GM19099 (cell line): ENCODE data around the gene CXCL14.

Experiments used
- POLR2A ChIP-seq: IDR thresholded peaks from 3 replicates; pipeline ENCODE4 v1.6.1; 2011; ENCODE audit warnings: low read depth; ENCODE audit not compliant: insufficient read length; ENCODE audit errors: extremely low read depth

CXCL14 gene

DNA sequence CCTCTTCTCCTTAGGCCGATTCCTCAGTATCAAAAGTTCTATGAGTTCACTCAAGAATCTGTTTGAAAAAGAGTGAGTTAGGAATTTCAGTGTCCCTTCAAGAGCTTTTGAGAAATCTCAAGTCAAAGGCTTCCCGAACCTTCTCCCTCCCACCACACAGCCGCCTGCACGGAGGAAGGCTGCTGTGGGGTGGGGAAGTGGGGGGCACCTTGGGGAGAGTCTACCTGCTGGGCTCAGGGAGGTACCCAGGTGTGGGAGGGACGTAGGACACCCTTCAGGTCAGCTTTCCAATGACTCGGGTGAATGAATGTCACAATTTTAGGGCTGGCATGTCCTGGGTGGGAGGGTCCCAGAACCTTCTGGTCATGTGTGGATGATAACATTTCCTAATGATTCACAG, 17.5 kb downstream of the CXCL14 start:
- TF ChIP-seq POLR2A, result no peak

DNA sequence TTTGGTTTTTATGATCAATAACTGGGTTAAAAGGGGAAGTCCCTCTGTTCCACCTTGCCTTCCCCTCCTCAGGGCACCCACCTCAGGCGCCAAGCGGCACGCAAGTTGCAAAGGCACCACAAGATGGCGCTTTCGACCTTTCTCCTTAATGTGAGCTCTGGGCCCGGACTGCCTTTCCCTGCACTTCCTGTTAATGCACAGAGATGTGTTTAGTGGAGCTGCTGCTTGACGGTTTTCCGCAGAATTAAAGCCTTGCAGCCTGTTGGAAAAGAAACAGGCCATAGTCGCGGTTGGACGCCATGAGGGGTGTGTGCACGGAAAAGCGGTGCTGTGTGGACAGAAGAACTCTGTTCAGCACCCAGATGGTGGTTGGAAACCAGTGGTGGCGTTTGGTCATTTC, 17.9 kb downstream of the CXCL14 start:
- no peak for TF ChIP-seq POLR2A

DNA sequence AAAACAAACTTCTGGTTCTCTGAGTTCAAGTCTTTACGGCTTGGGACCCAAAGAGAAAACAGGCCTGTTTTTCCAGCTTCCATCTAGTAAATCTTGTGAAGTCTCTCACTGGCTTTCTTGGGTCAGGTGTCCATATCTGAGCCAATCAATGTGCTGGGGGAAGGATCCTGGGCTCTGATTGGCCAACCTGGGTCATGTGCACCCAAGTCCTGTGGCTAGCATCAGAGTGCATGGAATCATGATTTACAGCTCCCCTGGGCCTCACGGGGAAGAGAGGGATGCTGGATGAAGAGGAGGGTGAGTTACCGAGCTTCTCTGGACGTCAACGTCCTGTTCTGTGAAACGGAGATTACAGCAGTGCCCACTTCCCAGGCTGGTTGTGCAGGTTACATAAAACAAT, 19.4 kb downstream of the CXCL14 start:
- TF ChIP-seq POLR2A, result no peak

DNA sequence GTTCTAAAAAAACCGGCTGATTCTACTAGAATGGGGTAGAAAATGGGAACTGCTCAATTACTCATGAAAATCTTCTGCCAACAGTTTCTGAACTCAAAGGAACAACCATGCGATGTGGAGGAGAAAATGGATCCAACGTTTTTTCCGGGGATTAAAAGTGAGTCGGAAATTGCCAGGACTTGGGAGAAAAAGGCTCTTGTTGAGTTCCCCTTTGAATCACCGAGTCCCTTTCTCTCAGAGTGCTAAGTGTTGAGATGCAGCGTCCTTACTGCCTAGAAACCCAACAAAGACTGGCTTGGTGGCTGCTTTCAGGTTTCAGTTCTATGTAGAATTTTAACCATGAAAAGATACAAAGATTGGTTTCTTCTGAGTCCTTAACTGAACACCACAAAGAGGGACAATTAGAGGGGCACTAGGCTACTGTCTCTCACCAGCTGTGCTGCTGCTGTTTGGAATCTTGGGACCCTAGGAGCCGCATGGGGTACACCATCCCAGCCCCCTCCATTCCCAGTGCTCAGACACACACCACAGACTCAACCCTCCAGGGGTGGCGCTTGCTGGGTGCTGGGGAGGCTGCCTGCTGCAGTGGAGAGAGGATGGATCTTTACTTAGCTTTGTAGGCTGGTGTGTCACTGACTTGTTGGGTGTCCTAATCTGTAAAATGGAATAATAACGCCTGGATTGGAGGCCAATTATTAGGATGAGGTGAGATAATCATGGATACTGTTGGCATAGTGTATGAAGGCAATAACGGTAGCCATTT, 21.5 kb downstream of the CXCL14 start:
- TF ChIP-seq POLR2A, result no peak

DNA sequence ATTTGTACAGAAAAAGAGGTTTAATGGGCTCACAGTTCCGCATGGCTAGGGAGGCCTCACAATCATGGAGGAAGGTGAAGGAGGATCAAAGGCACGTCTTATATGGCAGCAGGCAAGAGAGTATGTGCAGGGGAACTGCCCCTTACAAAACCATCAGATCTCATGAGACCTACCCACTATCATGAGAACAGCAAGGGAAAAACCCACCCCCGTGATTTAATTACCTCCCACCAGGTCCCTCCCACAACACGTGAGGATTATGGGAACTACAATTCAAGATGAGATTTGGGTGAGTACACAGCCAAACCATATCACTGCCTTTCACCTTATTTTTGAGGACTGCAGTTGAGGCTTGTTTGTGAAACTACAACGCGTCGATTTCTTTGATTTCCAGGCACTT, 22.2 kb downstream of the CXCL14 start:
- no peak for TF ChIP-seq POLR2A

DNA sequence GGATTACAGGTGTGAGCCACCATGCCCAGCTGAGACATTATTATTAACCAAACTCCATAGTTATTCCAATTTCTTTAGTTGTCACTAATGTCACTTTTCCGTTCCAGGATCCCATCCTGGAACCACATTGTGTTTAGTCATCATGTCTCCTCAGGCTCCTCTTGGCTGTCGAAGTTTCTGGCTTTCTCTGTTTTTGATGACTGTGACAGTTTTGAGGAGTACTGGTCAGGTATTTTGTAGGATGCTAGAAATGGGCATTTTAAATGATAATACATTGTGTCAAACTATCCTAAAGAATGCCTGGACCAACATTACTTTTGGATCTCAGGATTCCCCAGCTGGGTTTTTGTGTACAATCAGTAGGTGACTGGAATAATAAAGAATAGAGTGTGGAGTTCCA, 23.3 kb downstream of the CXCL14 start:
- TF ChIP-seq POLR2A, result no peak

DNA sequence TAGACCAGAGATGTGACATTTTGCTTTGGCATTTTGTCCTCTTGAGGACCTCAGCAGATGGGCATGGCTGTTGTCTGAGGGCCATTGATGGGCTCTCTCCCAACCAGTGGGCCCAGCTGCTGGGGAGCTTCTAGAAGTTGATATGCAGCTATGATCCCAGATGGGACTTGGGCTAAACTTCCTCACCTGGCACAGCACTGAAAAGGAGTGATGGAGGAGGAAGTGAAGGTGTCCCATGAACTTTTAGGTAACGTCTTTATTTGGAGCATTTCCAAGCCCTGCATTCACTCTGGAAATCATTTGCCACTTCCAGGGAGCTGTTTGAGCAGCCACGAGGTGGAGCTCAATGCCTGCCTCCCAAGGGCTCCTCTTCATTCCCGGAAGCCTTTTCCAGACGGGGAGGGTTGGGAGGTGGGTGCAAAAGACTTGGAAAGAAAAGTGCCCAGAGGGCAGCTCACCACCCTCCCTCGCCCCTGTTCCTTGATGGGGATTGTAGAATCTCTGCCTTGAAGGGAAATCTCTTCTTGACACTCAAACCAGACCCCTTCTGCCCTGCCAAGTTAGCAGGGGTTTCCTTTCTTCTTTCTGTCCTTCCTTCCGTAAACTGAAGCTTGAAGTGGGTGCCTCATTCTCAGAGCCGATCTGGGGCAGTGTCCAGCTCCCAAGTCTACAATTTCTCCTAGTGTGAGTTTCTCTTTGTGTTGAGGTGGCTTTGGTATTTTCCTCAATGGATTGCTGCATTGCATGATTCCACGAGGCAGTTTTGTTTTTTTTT, 24.9 kb downstream of the CXCL14 start:
- no peak for TF ChIP-seq POLR2A

DNA sequence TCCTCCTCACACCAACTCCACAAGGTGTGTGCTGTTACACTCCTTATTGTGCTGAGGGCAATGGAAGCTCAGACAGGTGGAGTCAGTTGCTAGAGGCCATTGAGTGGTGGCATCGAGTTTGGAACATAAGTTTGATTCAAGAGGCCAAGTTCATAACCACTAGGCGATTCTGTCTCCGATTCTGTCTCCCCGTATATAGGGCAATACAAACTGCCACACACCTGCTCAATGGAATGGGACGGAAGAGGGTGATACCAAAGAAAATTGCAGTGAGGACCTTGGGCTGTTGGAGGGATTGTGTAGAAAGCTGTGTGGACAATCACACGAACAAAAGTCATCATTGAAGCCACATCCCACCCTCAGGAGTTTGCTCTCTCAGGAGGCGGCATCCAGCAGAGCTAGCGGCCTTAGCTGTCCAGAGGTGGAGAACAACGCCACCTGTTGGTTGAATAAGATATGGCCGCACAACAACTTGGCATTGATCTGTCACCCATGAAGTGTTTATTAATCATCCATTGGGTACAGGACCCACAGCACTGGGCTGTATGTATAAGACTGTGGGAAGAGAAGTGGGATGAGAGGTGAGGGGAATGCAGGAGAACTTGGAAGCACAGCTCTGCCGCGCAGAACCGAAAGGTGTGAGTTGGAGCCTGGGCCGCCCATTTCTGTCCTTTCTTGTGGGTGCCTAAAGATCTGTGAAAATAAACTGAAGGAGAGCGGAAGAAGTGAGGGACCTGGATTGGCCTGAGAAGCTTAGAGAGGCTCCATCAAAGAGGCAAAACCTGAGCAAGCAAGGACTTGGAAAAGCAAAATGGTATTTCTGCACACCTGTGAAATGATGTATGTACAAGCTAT, 27.0 kb downstream of the CXCL14 start:
- TF ChIP-seq POLR2A, result no peak

DNA sequence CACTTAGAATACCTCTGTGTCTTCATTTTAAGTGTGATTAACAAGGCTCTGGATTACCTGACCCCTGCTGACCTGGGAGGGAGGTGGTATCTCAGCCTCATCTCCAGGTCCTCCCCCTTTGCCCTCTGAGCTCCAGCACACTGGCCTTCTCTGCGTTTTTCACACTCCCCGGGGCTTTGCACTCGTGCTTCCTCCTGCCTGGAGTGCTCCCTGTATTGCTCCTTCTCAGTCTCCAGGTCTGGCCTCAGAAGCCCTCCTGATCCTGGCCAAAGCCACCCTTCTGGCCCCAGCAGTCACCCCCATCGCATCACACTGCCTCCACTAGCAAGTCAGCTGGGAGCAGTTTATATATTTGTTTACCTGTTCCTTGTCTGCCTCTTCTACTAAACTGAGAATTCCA, 29.4 kb downstream of the CXCL14 start:
- TF ChIP-seq POLR2A, result no peak

DNA sequence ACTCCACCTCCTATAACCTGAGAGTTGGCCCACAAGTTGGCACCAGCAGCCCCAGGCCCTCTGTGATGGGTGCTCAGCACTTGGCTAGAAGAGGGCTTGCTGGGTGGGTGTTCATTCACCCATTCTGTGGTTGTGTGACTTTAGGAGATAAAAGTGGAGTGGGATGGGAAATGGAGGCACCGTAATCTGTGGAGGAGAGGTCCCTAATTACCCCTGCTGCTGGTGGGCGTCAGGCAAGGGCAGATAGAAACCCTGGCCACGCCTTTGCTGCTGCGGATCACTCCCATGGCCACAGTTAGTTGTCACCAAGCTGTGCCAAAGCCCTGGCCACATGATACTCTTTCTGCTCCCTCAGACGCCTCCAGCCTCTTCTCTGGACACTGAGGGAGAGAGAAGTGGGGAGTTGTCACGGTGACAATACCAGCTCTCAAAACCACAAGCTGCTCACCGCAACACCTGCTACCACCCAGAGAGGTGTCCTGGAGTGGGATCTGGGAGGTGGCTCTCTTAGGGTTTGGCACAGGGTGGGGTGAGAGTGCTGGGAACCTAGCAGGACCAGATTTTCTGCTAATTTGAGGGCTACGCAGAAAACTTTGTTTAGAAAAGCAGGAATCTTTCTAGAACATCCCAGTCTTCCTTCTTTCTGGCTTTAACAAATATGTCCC, 31.1 kb downstream of the CXCL14 start:
- TF ChIP-seq POLR2A, result no peak

DNA sequence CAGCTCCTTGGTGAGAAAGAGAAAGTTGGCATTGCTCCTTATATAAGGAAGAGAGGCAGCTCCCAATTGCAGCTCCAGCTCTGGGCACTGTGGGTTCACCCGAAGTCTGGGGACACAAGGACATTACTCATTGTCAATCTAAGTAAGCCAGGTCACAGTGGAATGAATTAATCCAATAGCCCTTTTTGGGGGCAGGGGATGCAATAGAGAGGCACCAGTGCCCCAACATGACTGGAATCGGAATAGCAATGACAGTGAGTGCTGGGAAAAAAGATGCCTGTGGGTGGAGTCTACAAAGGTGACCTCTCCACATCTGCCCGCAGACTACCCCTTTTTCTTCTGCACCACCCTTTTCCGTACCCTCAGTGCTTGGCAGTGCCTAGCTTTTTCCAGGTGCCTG, 31.9 kb downstream of the CXCL14 start:
- no peak for TF ChIP-seq POLR2A

DNA sequence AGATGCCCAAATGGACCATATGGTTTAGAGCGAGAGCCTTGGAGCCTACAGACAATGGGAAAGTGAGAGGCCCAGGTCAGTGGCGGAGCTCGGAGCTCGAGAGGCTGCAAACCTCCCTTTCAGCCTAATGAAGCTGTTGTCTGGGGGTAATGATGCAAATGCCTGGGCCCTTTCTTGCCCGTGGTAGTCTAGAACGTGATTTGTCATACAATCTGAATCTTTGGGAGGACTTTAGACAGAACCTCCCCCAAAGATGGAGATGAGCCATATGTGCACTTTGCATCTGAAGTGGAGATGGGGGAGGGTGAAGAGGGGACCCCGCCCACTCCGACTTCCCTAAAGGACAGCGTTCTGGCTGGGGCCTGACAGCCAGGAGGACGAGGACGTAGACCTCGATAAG, 32.7 kb downstream of the CXCL14 start:
- TF ChIP-seq POLR2A, result no peak

DNA sequence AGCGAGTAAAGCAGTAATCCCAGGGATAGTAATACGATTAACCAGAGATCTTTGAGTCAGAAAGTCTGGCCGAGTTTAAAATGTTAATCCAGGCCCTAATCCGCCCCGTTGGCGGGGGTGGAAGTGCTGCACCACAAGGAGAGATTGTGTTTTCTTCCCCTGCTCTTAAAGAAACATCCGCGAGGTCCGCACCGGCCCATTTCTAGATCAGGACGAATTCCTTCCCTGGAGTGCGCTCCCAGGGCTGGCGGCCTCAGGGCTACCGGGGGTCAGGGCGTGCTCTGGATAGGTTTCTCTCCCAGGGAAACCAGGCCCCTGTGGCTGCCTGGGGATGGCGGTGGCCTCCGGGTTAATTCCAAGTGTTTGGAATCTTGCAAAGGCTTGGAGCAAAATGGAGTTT, 33.7 kb downstream of the CXCL14 start:
- no peak for TF ChIP-seq POLR2A

DNA sequence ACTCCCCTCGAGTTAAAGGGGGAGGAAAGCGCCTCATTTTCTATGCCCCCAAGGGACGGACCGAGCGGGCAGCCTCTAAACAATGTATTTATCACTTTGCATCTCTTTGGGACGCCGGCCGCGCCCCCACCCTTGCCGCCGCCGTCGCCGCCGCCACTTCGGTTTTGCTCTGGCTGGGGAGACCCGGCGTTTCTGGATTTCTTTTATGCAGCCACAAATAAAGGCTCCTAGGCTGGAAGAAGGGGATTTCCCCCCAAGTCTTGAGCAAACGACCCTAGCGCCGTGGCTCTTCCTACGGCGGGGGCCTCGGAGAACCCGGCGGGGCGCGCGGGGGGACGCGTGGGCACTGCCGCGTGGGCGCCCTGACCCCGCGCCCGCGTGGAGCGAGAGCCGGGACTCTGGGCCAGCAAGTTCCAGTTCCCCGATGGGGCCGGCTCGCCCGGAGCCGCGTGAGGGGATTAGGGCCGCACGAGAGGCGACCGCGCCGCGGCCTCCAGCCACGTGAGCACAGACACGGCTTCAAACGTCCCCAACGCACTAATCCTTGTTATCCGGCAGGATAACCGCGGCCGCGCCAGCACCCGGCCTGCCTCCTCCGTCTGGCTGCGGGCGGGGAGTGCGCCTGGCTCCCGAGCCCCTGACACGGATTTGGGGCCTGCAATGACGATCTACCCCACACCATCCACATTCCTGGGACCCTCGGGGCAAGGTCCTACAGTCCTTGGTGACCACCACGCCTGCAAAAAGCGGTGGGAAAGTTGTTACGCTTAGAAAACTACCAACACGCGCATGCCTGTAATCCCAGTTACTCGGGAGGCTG, 35.1 kb downstream of the CXCL14 start:
- TF ChIP-seq POLR2A, result no peak
